Measurements from ENCODE around the gene GATD1. TPM values are rescaled to one million over a fixed set of nuclear protein-coding genes. Genes with fewer than 3 reads are reported as not detected.
A peak's percentile ranks its signal among the peaks of the same experiment; 100 is the strongest.
"Not testable (repeated sequence)": the region's sequence is repeated elsewhere in the genome, so short reads cannot be mapped to it uniquely, and the experiment has no call there.

The GATD1 gene
- total RNA-seq, 1 experiment from 2014 or later, result 23.0 TPM

- peak; percentile 65 for DNase-seq (ENCODE audit: extremely low read depth, low read depth)
These were observed 12.1 kb downstream of the GATD1 start for GRCh38 chr11:765025-765801.

- DNase-seq (ENCODE audit: extremely low read depth, low read depth), result no peak
These were observed 12.8 kb downstream of the GATD1 start for GRCh38 chr11:764322-765024.

GRCh38 chr11:763549-764321, 13.6 kb downstream of the GATD1 start:
- DNase-seq (ENCODE audit: extremely low read depth, low read depth), result no peak

GRCh38 chr11:763073-763463, 14.2 kb downstream of the GATD1 start:
- no peak for DNase-seq (ENCODE audit: extremely low read depth, low read depth)

GRCh38 chr11:762421-763072, 14.7 kb downstream of the GATD1 start:
- peak; percentile 52 for DNase-seq (ENCODE audit: extremely low read depth, low read depth)

GRCh38 chr11:761526-762108, 15.7 kb downstream of the GATD1 start:
- DNase-seq (ENCODE audit: extremely low read depth, low read depth), result no peak

GRCh38 chr11:760236-760635, 17.1 kb downstream of the GATD1 start:
- DNase-seq (ENCODE audit: extremely low read depth, low read depth), result no peak

- no peak for DNase-seq (ENCODE audit: extremely low read depth, low read depth)
These were observed 27.6 kb downstream of the GATD1 start for GRCh38 chr11:749731-750130.

- DNase-seq (ENCODE audit: extremely low read depth, low read depth), result no peak
These were observed 29.3 kb downstream of the GATD1 start for GRCh38 chr11:748007-748359.

GRCh38 chr11:747158-748006, 29.9 kb downstream of the GATD1 start, which contains the start of gene TALDO1:
TSS of gene TALDO1 (plus strand) at chr11:747464. CDS start at chr11:747482, 18 bp downstream.
- peak; percentile 82 for DNase-seq (ENCODE audit: extremely low read depth, low read depth)

- no peak for DNase-seq (ENCODE audit: extremely low read depth, low read depth)
These were observed 30.8 kb downstream of the GATD1 start for GRCh38 chr11:746289-747157.

- DNase-seq (ENCODE audit: extremely low read depth, low read depth), result no peak
These were observed 31.9 kb downstream of the GATD1 start for GRCh38 chr11:745428-745827.

- no peak for DNase-seq (ENCODE audit: extremely low read depth, low read depth)
These were observed 34.6 kb downstream of the GATD1 start for GRCh38 chr11:742571-743201.

- no peak for DNase-seq (ENCODE audit: extremely low read depth, low read depth)
These were observed 35.1 kb downstream of the GATD1 start for GRCh38 chr11:742156-742546.

- not testable (repeated sequence) for DNase-seq (ENCODE audit: extremely low read depth, low read depth)
These were observed 39.4 kb downstream of the GATD1 start for GRCh38 chr11:737899-738298.

GRCh38 chr11:737366-737765, 39.9 kb downstream of the GATD1 start:
- DNase-seq (ENCODE audit: extremely low read depth, low read depth), result no peak

- DNase-seq (ENCODE audit: extremely low read depth, low read depth), result not testable (repeated sequence)
These were observed 42.7 kb downstream of the GATD1 start for GRCh38 chr11:734541-734940.

- DNase-seq (ENCODE audit: extremely low read depth, low read depth), result no peak
These were observed 44.2 kb downstream of the GATD1 start for GRCh38 chr11:733072-733471.
